ENCODE data around the gene CDK18. TPM values are rescaled to one million over a fixed set of nuclear protein-coding genes. Genes with fewer than 3 reads are reported as not detected.

The CDK18 gene
- total RNA-seq, 2 donors from 2014 or later: 58.1 to 88.7 TPM

- WGBS, 2 experiments (ENCODE audit: insufficient coverage in 1 of 2, insufficient read length in 1 of 2): 53 to 54% methylated on average over 5 to 9 of the region's 9 CpGs
- H3K4me3 ChIP-seq (ENCODE audit: low read length): no peak overlapping the region
- Mint-ChIP-seq H3K9me3 (no peaks in the 10 kb centered on the region), H3K4me3 (no peak overlapping the region), H3K4me1 (peaks cover 14% of the 10 kb centered on the region), H3K27me3 (ENCODE audit: insufficient read depth) (peaks cover 21% of the 10 kb centered on the region), H3K36me3 (ENCODE audit: low read depth) (no peaks in the 10 kb centered on the region), H3K27ac (no peak overlapping the region)
- H3K27ac ChIP-seq (ENCODE audit: low read depth, low read length): no peak overlapping the region
- no peaks in the 10 kb centered on the region for H3K36me3 ChIP-seq (ENCODE audit: control insufficient read depth, insufficient read depth, low read length)
- no peak overlapping the region for H3K9ac ChIP-seq (ENCODE audit: extremely low read depth, low read length, poor library complexity, severe bottlenecking)
- peak; percentile 92 for TF ChIP-seq CTCF (conservative IDR thresholded peaks at IDR 0.05)
- peak; percentile 88 for DNase-seq
- peaks cover 13% of the 10 kb centered on the region for H3K4me1 ChIP-seq (ENCODE audit: control insufficient read depth, insufficient read depth, low read length)
- no peaks in the 10 kb centered on the region for H3K27me3 ChIP-seq (ENCODE audit: control insufficient read depth, insufficient read depth, low read length, poor library complexity, severe bottlenecking)
- no peaks in the 10 kb centered on the region for H3K9me3 ChIP-seq (ENCODE audit: control insufficient read depth, low read length)
Observed at GRCh38 chr1:205488074-205488723, 16.3 kb upstream of the CDK18 start.

- H3K9me3 Mint-ChIP-seq: no peaks in the 10 kb centered on the region
- no peaks in the 10 kb centered on the region for H3K27me3 ChIP-seq (ENCODE audit: control insufficient read depth, insufficient read depth, low read length, poor library complexity, severe bottlenecking)
- no peak overlapping the region for H3K9ac ChIP-seq (ENCODE audit: extremely low read depth, low read length, poor library complexity, severe bottlenecking)
- no peak for TF ChIP-seq CTCF (conservative IDR thresholded peaks at IDR 0.05)
- H3K9me3 ChIP-seq (ENCODE audit: control insufficient read depth, low read length): no peaks in the 10 kb centered on the region
- no peaks in the 10 kb centered on the region for H3K36me3 ChIP-seq (ENCODE audit: control insufficient read depth, insufficient read depth, low read length)
- H3K4me1 Mint-ChIP-seq: peaks cover 36% of the 10 kb centered on the region
- H3K4me1 ChIP-seq (ENCODE audit: control insufficient read depth, insufficient read depth, low read length): peaks cover 27% of the 10 kb centered on the region
- 41 to 60% methylated on average over 3 to 4 of the region's 4 CpGs for WGBS, 2 experiments (ENCODE audit: insufficient coverage in 1 of 2, insufficient read length in 1 of 2)
- H3K27me3 Mint-ChIP-seq (ENCODE audit: insufficient read depth): peaks cover 8% of the 10 kb centered on the region
- H3K4me3 ChIP-seq (ENCODE audit: low read length): no peak overlapping the region
- no peak overlapping the region for H3K27ac Mint-ChIP-seq
- H3K4me3 Mint-ChIP-seq: no peak overlapping the region
- peak; percentile 69 for DNase-seq
- H3K27ac ChIP-seq (ENCODE audit: low read depth, low read length): no peak overlapping the region
- H3K36me3 Mint-ChIP-seq (ENCODE audit: low read depth): no peaks in the 10 kb centered on the region
Observed at GRCh38 chr1:205491794-205492193, 12.7 kb upstream of the CDK18 start.

- Mint-ChIP-seq H3K36me3 (ENCODE audit: low read depth) (no peaks in the 10 kb centered on the region), H3K9me3 (no peaks in the 10 kb centered on the region), H3K4me1 (peaks cover 36% of the 10 kb centered on the region), H3K4me3 (no peak overlapping the region), H3K27me3 (ENCODE audit: insufficient read depth) (peaks cover 8% of the 10 kb centered on the region), H3K27ac (peak overlapping the region; percentile 76)
- Histone ChIP-seq H3K36me3 (ENCODE audit: control insufficient read depth, insufficient read depth, low read length) (no peaks in the 10 kb centered on the region), H3K9me3 (ENCODE audit: control insufficient read depth, low read length) (no peaks in the 10 kb centered on the region), H3K9ac (ENCODE audit: extremely low read depth, low read length, poor library complexity, severe bottlenecking) (no peak overlapping the region), H3K27ac (ENCODE audit: low read depth, low read length) (no peak overlapping the region), H3K27me3 (ENCODE audit: control insufficient read depth, insufficient read depth, low read length, poor library complexity, severe bottlenecking) (no peaks in the 10 kb centered on the region), H3K4me1 (ENCODE audit: control insufficient read depth, insufficient read depth, low read length) (peaks cover 27% of the 10 kb centered on the region), H3K4me3 (ENCODE audit: low read length) (no peak overlapping the region)
- DNase-seq: peak; percentile 72
- WGBS, 2 experiments (ENCODE audit: insufficient coverage in 1 of 2, insufficient read length in 1 of 2): 27 to 28% methylated on average over 2 of the region's 2 CpGs
- TF ChIP-seq CTCF (conservative IDR thresholded peaks at IDR 0.05): no peak
Observed at GRCh38 chr1:205492201-205492667, 12.2 kb upstream of the CDK18 start.
